ENCODE data around the gene IL5RA. TPM values are rescaled to one million over a fixed set of nuclear protein-coding genes. Genes with fewer than 3 reads are reported as not detected.
A peak's percentile ranks its signal among the peaks of the same experiment; 100 is the strongest.

IL5RA gene
- total and polyA plus RNA-seq, 9 of the 15 experiments (the other 6 are each of a cell fraction or from before 2014, with no cell fraction given), result 0.07 to 0.28 (median 0.14) TPM; not detected in 4

GRCh38 chr3:3126477-3127431 is 16.6 kb upstream of the IL5RA start, which contains the start of gene TRNT1 (continued):
- TF ChIP-seq, protein P1, sequence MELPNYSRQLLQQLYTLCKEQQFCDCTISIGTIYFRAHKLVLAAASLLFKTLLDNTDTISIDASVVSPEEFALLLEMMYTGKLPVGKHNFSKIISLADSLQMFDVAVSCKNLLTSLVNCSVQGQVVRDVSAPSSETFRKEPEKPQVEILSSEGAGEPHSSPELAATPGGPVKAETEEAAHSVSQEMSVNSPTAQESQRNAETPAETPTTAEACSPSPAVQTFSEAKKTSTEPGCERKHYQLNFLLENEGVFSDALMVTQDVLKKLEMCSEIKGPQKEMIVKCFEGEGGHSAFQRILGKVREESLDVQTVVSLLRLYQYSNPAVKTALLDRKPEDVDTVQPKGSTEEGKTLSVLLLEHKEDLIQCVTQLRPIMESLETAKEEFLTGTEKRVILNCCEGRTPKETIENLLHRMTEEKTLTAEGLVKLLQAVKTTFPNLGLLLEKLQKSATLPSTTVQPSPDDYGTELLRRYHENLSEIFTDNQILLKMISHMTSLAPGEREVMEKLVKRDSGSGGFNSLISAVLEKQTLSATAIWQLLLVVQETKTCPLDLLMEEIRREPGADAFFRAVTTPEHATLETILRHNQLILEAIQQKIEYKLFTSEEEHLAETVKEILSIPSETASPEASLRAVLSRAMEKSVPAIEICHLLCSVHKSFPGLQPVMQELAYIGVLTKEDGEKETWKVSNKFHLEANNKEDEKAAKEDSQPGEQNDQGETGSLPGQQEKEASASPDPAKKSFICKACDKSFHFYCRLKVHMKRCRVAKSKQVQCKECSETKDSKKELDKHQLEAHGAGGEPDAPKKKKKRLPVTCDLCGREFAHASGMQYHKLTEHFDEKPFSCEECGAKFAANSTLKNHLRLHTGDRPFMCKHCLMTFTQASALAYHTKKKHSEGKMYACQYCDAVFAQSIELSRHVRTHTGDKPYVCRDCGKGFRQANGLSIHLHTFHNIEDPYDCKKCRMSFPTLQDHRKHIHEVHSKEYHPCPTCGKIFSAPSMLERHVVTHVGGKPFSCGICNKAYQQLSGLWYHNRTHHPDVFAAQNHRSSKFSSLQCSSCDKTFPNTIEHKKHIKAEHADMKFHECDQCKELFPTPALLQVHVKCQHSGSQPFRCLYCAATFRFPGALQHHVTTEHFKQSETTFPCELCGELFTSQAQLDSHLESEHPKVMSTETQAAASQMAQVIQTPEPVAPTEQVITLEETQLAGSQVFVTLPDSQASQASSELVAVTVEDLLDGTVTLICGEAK (IDR thresholded peaks at IDR 0.05), result peak; percentile 81
- TF ChIP-seq, protein P1 (CRISPR knock-in tag; IDR thresholded peaks at IDR 0.05), result 0 out of 2 replicates have a peak, but pooled peaks have one; percentile 16
- TF ChIP-seq PRMT5 (CRISPR knock-in tag; IDR thresholded peaks at IDR 0.05) (no peak), ETV5 (CRISPR knock-in tag; IDR thresholded peaks at IDR 0.05; ENCODE audit: low read depth) (peak; percentile 80), ARID1B (IDR thresholded peaks at IDR 0.05) (no peak), ZNF445 (CRISPR knock-in tag; IDR thresholded peaks at IDR 0.05; ENCODE audit: low read depth) (no peak), ZNF212 (CRISPR knock-in tag; IDR thresholded peaks at IDR 0.05) (0 out of 2 replicates have a peak, but pooled peaks have one; percentile 33), NFATC3 (IDR thresholded peaks at IDR 0.05) (peak; percentile 65; the same call in 1 of the 2 replicates), ZSCAN29 (IDR thresholded peaks at IDR 0.05) (0 out of 2 replicates have a peak, but pooled peaks have one; percentile 20), CGGBP1 (CRISPR knock-in tag; IDR thresholded peaks at IDR 0.05) (peak; percentile 87; the same call in 1 of the 2 replicates), ZNF644 (tag; IDR thresholded peaks at IDR 0.05; ENCODE audit: low read depth) (no peak; the same call in 1 of the 2 replicates), HNRNPL (IDR thresholded peaks at IDR 0.05; ENCODE audit: low read depth, low read length) (peak; percentile 72)
- TF ChIP-seq, protein P2, sequence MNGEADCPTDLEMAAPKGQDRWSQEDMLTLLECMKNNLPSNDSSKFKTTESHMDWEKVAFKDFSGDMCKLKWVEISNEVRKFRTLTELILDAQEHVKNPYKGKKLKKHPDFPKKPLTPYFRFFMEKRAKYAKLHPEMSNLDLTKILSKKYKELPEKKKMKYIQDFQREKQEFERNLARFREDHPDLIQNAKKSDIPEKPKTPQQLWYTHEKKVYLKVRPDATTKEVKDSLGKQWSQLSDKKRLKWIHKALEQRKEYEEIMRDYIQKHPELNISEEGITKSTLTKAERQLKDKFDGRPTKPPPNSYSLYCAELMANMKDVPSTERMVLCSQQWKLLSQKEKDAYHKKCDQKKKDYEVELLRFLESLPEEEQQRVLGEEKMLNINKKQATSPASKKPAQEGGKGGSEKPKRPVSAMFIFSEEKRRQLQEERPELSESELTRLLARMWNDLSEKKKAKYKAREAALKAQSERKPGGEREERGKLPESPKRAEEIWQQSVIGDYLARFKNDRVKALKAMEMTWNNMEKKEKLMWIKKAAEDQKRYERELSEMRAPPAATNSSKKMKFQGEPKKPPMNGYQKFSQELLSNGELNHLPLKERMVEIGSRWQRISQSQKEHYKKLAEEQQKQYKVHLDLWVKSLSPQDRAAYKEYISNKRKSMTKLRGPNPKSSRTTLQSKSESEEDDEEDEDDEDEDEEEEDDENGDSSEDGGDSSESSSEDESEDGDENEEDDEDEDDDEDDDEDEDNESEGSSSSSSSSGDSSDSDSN (IDR thresholded peaks at IDR 0.05; ENCODE audit: borderline replicate concordance in 1 of 2, low read depth in 2 of 2, low read length in 2 of 2), result peak; percentile 53 to 76; a peak in 2 of 4 replicates
- TF ChIP-seq, protein P3, sequence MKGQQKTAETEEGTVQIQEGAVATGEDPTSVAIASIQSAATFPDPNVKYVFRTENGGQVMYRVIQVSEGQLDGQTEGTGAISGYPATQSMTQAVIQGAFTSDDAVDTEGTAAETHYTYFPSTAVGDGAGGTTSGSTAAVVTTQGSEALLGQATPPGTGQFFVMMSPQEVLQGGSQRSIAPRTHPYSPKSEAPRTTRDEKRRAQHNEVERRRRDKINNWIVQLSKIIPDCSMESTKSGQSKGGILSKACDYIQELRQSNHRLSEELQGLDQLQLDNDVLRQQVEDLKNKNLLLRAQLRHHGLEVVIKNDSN (CRISPR knock-in tag; IDR thresholded peaks at IDR 0.05), result peak; percentile 59; the same call in 1 of the 2 replicates

All from K562 (cell line).